SU-DHL-6 (cell line): ENCODE measurements around the gene TDRD15.

ENCODE experiments used
- H2AFZ ChIP-seq: fragments of 200-600 bp; sonication (generic); 2 replicates; pipeline ENCODE4 v1.6.1; 2014; ENCODE audit warnings: low read depth, mild to moderate bottlenecking, moderate library complexity, mixed read lengths, antibody characterized with exemption, low read length; ENCODE audit not compliant: severe bottlenecking
- H3F3A ChIP-seq: fragments of 200-600 bp; shearing (Covaris generic); 2 replicates; pipeline ENCODE4 v1.6.0; 2016; ENCODE audit warnings: antibody characterized with exemption, mild to moderate bottlenecking; ENCODE audit not compliant: insufficient read depth
- H3K27ac ChIP-seq: fragments of 200-600 bp; sonication (generic); 2 replicates; pipeline ENCODE4 v1.5.1; 2016; ENCODE audit warnings: low read depth, mild to moderate bottlenecking, low read length, moderate library complexity, mixed read lengths
- H3K27me3 ChIP-seq: fragments of 200-600 bp; sonication (generic), shearing (Covaris generic); 2 replicates; pipeline ENCODE4 v1.6.0; 2014; ENCODE audit warnings: mild to moderate bottlenecking, low read length
- H3K36me3 ChIP-seq: fragments of 200-600 bp; sonication (generic); 2 replicates; pipeline ENCODE4 v1.6.1; 2014; ENCODE audit warnings: mild to moderate bottlenecking, low read length, mixed read lengths
- H3K4me2 ChIP-seq: fragments of 300-600, 200-600 bp; shearing (Covaris generic), sonication (generic); 2 replicates; pipeline ENCODE4 v1.6.0; 2014; ENCODE audit warnings: low read length, low read depth, mild to moderate bottlenecking; ENCODE audit not compliant: poor library complexity, severe bottlenecking
- H3K4me3 ChIP-seq: fragments of 200-600 bp; sonication (generic); 2 replicates; pipeline ENCODE4 v1.5.1; 2014; ENCODE audit warnings: antibody characterized with exemption, low read length, mild to moderate bottlenecking, mixed read lengths; ENCODE audit not compliant: insufficient read depth, poor library complexity, severe bottlenecking
- H3K79me2 ChIP-seq: fragments of 200-600 bp; sonication (generic); 2 replicates; pipeline ENCODE4 v1.6.1; 2014; ENCODE audit warnings: mild to moderate bottlenecking, low read length, moderate library complexity; ENCODE audit not compliant: insufficient read depth
- H3K9ac ChIP-seq: fragments of 200-600 bp; sonication (generic); 2 replicates; pipeline ENCODE4 v1.7.0; 2014; ENCODE audit warnings: mild to moderate bottlenecking, low read length
- H3K9me2 ChIP-seq: fragments of 200-600 bp; sonication (generic); replicated peaks from 2 replicates; pipeline ENCODE4 v1.6.1; 2014; ENCODE audit warnings: low read length; ENCODE audit not compliant: insufficient read depth
- H3K9me3 ChIP-seq: fragments of 200-600 bp; sonication (generic); 2 replicates; pipeline ENCODE4 v1.6.1; 2014; ENCODE audit warnings: low read length, mixed read lengths; ENCODE audit not compliant: insufficient read depth
- H4K20me1 ChIP-seq: fragments of 200-600 bp; sonication (generic); 2 replicates; pipeline ENCODE4 v1.6.1; 2014; ENCODE audit warnings: low read depth, mild to moderate bottlenecking, antibody characterized with exemption, low read length, moderate library complexity, mixed read lengths
- EZH2phosphoT487 ChIP-seq: fragments of 200-600 bp; sonication (generic), shearing (Covaris generic); conservative IDR thresholded peaks from 2 replicates; pipeline ENCODE4 v1.6.1; 2018; ENCODE audit warnings: mild to moderate bottlenecking, antibody characterized with exemption, low read length, moderate library complexity, mixed read lengths
- TF ChIP-seq, protein P1 (sequence below): fragments of 200-600 bp; sonication (generic); IDR thresholded peaks from one replicate; pipeline ENCODE4 v1.5.1; 2017; ENCODE audit warnings: antibody characterized with exemption, mild to moderate bottlenecking, low read length, moderate library complexity; ENCODE audit not compliant: insufficient read depth, poor library complexity, severe bottlenecking

TDRD15 gene

DNA sequence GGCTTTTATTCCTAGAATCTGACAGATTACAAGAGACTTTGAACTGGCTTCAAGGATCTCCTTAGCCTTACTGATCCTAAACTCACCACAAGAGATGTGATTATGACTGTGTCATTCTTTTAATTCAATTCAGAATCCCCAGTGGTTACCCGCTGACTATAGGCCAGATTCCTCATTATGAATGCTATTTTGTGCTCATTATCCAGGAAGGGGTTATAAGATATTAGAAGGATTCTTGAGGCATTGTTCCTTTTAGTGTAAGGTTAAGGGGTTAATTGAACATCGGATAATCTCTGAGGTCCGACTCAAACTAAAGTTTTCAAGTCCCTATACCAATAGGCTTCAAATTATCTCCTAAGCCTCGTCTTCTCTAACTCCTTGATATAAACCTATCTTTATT, 39.4 kb upstream of the TDRD15 start:
- Histone ChIP-seq H2AFZ (no peak overlapping the region), H3K36me3 (no peaks in the 10 kb centered on the region), H3K9me2 (no peaks in the 10 kb centered on the region), H3K4me2 (no peak overlapping the region), H3F3A (no peaks in the 10 kb centered on the region), H3K9me3 (no peaks in the 10 kb centered on the region), H4K20me1 (no peaks in the 10 kb centered on the region), H3K27ac (no peak overlapping the region), H3K4me3 (no peak overlapping the region), H3K27me3 (no peaks in the 10 kb centered on the region), H3K9ac (no peak overlapping the region), H3K79me2 (no peaks in the 10 kb centered on the region)
- no peak for TF ChIP-seq EZH2phosphoT487
- TF ChIP-seq, protein P1, sequence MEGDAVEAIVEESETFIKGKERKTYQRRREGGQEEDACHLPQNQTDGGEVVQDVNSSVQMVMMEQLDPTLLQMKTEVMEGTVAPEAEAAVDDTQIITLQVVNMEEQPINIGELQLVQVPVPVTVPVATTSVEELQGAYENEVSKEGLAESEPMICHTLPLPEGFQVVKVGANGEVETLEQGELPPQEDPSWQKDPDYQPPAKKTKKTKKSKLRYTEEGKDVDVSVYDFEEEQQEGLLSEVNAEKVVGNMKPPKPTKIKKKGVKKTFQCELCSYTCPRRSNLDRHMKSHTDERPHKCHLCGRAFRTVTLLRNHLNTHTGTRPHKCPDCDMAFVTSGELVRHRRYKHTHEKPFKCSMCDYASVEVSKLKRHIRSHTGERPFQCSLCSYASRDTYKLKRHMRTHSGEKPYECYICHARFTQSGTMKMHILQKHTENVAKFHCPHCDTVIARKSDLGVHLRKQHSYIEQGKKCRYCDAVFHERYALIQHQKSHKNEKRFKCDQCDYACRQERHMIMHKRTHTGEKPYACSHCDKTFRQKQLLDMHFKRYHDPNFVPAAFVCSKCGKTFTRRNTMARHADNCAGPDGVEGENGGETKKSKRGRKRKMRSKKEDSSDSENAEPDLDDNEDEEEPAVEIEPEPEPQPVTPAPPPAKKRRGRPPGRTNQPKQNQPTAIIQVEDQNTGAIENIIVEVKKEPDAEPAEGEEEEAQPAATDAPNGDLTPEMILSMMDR: no peak

- Histone ChIP-seq H3K27ac (no peak overlapping the region), H3K9me2 (no peaks in the 10 kb centered on the region), H3F3A (no peaks in the 10 kb centered on the region), H3K36me3 (no peaks in the 10 kb centered on the region), H3K9ac (no peak overlapping the region), H3K4me2 (no peak overlapping the region), H2AFZ (no peak overlapping the region), H3K9me3 (no peaks in the 10 kb centered on the region), H4K20me1 (no peaks in the 10 kb centered on the region), H3K4me3 (no peak overlapping the region), H3K79me2 (no peaks in the 10 kb centered on the region), H3K27me3 (no peaks in the 10 kb centered on the region)
- TF ChIP-seq, protein P1: no peak
- no peak for TF ChIP-seq EZH2phosphoT487
These were observed 31.4 kb upstream of the TDRD15 start for GRCh38 chr2:21092308-21092869.

GRCh38 chr2:21095178-21095577, 28.6 kb upstream of the TDRD15 start:
- no peak overlapping the region for H2AFZ ChIP-seq
- TF ChIP-seq, protein P1: no peak
- TF ChIP-seq EZH2phosphoT487: no peak

More at GRCh38 chr2:21095178-21095577, 28.6 kb upstream of the TDRD15 start:
- Histone ChIP-seq H3K27ac (no peak overlapping the region), H3K4me2 (no peak overlapping the region), H3K4me3 (no peak overlapping the region), H3K27me3 (no peaks in the 10 kb centered on the region), H3K9me2 (no peaks in the 10 kb centered on the region), H3F3A (no peaks in the 10 kb centered on the region), H4K20me1 (no peaks in the 10 kb centered on the region), H3K9ac (no peak overlapping the region), H3K36me3 (no peaks in the 10 kb centered on the region), H3K9me3 (no peaks in the 10 kb centered on the region), H3K79me2 (no peaks in the 10 kb centered on the region)
